K562 (cell line): Measurements from ENCODE around the gene ABRAXAS1. TPM values are rescaled to one million over a fixed set of nuclear protein-coding genes. Genes with fewer than 3 reads are reported as not detected.

ENCODE experiments used
- CBX3 ChIP-seq, 2 experiments: IDR thresholded peaks; 1 replicate in 1 of 2; 2 replicates in 1 of 2; pipeline ENCODE4 v1.6.1; 2012; ENCODE audit warnings: inconsistent platforms in 2 of 2, low read length in 2 of 2, borderline replicate concordance in 1 of 2, control low read depth in 1 of 2
- CREB1 ChIP-seq, 2 experiments: sonication (generic) in 1 of 2; formaldehyde crosslinking in 1 of 2; IDR thresholded peaks; 2 replicates each; pipeline versions ENCODE4 v1.6.1 to v1.8.0; 2012 to 2022; ENCODE audit warnings: inconsistent platforms in 1 of 2, mild to moderate bottlenecking in 1 of 2, missing genetic modification reagents in 1 of 2, moderate library complexity in 1 of 2
- CSDE1 ChIP-seq, 2 experiments: fragments of 450-650 bp; IDR thresholded peaks; 2 replicates each; pipeline ENCODE4 v1.6.1; 2016; ENCODE audit warnings: mild to moderate bottlenecking in 1 of 2
- E2F3 ChIP-seq: fragments of 250-450 bp; sonication (Bioruptor Pico); IDR thresholded peaks from 2 replicates; pipeline ENCODE4 v1.4.0; 2020; ENCODE audit warnings: mild to moderate bottlenecking
- EZH2 ChIP-seq: IDR thresholded peaks from 2 replicates; pipeline ENCODE4 v1.6.1; 2012; ENCODE audit warnings: low read depth, mild to moderate bottlenecking, inconsistent platforms, low read length, borderline replicate concordance
- HDAC3 ChIP-seq: fragments of 450-650 bp; IDR thresholded peaks from 2 replicates; pipeline ENCODE4 v1.6.1; 2018; ENCODE audit warnings: borderline replicate concordance, mild to moderate bottlenecking, moderate library complexity; ENCODE audit not compliant: partially characterized antibody
- MED1 ChIP-seq: sonication (generic); formaldehyde crosslinking; IDR thresholded peaks from 2 replicates; pipeline ENCODE4 v1.8.1; 2023; ENCODE audit warnings: missing genetic modification reagents, borderline replicate concordance
- POLR2A ChIP-seq: fragments of 450-650 bp; conservative IDR thresholded peaks from 2 replicates; pipeline ENCODE4 v1.6.1; 2016
- PRPF4 ChIP-seq: fragments of 200-400 bp; formaldehyde crosslinking; IDR thresholded peaks from one replicate; pipeline ENCODE4 v1.6.1; 2017; ENCODE audit warnings: low read length, low read depth, mild to moderate bottlenecking; ENCODE audit not compliant: insufficient read depth, poor library complexity, severe bottlenecking
- RBM22 ChIP-seq: fragments of 200-400 bp; formaldehyde crosslinking; IDR thresholded peaks from 2 replicates; pipeline ENCODE4 v1.6.1; 2018; ENCODE audit warnings: low read length, low read depth; ENCODE audit not compliant: poor library complexity, severe bottlenecking
- SRSF3 ChIP-seq: fragments of 200-400 bp; formaldehyde crosslinking; IDR thresholded peaks from 2 replicates; pipeline ENCODE4 v1.6.1; 2016; ENCODE audit warnings: mild to moderate bottlenecking, low read length, moderate library complexity; ENCODE audit not compliant: insufficient read depth
- ZC3H4 ChIP-seq: sonication (generic); formaldehyde crosslinking; IDR thresholded peaks from 2 replicates; pipeline ENCODE4 v1.9.0; 2021; ENCODE audit warnings: missing genetic modification reagents, borderline replicate concordance
- ZNF707 ChIP-seq: fragments of 250-450 bp; sonication (Bioruptor Pico); conservative IDR thresholded peaks from 2 replicates; pipeline ENCODE4 v1.8.0; 2022; ENCODE audit warnings: inconsistent platforms, mild to moderate bottlenecking, moderate library complexity
- ZNF717 ChIP-seq: fragments of 250-450 bp; sonication (Bioruptor Pico); IDR thresholded peaks from 2 replicates; pipeline ENCODE4 v1.5.0; 2021
- ZNF785 ChIP-seq: fragments of 250-450 bp; sonication (Bioruptor Pico); IDR thresholded peaks from 2 replicates; pipeline ENCODE4 v1.4.0; 2020; ENCODE audit warnings: mild to moderate bottlenecking
- polyA plus RNA-seq, 8 experiments: library from polyadenylated mRNA; depleted of rRNA in 4 of 8; stranded (reverse) in 5 of 8; unstranded in 3 of 8; fragments of >200 nt; fragmentation: Nextera tagmentation in 2 of 8; fragmentation: Illumina TruSeq in 1 of 8; extraction: Ambion mirVana in 2 of 8; extraction: Trizol in 1 of 8; gene quantifications; 2 replicates each; pipeline versions ENCODE4 v1.2.1 to v1.2.3, GENCODE V29; 2011 to 2014; ENCODE audit warnings: inconsistent platforms in 1 of 8, missing spikeins in 1 of 8
- total RNA-seq, 7 experiments: library from RNA; depleted of rRNA in 6 of 7; stranded (reverse); fragments of >200 nt in 6 of 7; fragmentation: Illumina TruSeq in 2 of 7; extraction: Trizol in 2 of 7; gene quantifications; 2 replicates each; pipeline versions ENCODE4 v1.2.1 to v1.2.3, GENCODE V29; 2011 to 2021; ENCODE audit warnings: low replicate concordance in 1 of 7
- TF ChIP-seq, protein P1 (sequence below): fragments of 150-350 bp; conservative IDR thresholded peaks from 2 replicates; pipeline ENCODE4 v1.6.1; 2014; ENCODE audit warnings: low read length
- TF ChIP-seq, protein P2 (sequence below): sonication (generic); formaldehyde crosslinking; IDR thresholded peaks from 2 replicates; pipeline ENCODE4 v1.8.0; 2022; ENCODE audit warnings: missing genetic modification reagents, mild to moderate bottlenecking, moderate library complexity, borderline replicate concordance
- TF ChIP-seq, protein P3 (sequence below): fragments of 250-450 bp; sonication (Bioruptor Pico); IDR thresholded peaks from 2 replicates; pipeline ENCODE4 v1.8.0; 2022; ENCODE audit warnings: inconsistent platforms
- TF ChIP-seq, protein P4 (sequence below), 2 experiments: fragments of 450-650 bp; IDR thresholded peaks; 2 replicates each; pipeline ENCODE4 v1.6.1; 2016
- TF ChIP-seq, protein P5 (sequence below): fragments of 250-450 bp; sonication (Bioruptor Pico); IDR thresholded peaks from 2 replicates; pipeline ENCODE4 v1.8.0; 2021; ENCODE audit warnings: moderate library complexity, mild to moderate bottlenecking, inconsistent platforms

Gene ABRAXAS1
- total and polyA plus RNA-seq, 9 of the 15 experiments (the other 6 are each of a cell fraction or from before 2014, with no cell fraction given) = 10.8 to 48.3 (median 22.1) TPM

DNA sequence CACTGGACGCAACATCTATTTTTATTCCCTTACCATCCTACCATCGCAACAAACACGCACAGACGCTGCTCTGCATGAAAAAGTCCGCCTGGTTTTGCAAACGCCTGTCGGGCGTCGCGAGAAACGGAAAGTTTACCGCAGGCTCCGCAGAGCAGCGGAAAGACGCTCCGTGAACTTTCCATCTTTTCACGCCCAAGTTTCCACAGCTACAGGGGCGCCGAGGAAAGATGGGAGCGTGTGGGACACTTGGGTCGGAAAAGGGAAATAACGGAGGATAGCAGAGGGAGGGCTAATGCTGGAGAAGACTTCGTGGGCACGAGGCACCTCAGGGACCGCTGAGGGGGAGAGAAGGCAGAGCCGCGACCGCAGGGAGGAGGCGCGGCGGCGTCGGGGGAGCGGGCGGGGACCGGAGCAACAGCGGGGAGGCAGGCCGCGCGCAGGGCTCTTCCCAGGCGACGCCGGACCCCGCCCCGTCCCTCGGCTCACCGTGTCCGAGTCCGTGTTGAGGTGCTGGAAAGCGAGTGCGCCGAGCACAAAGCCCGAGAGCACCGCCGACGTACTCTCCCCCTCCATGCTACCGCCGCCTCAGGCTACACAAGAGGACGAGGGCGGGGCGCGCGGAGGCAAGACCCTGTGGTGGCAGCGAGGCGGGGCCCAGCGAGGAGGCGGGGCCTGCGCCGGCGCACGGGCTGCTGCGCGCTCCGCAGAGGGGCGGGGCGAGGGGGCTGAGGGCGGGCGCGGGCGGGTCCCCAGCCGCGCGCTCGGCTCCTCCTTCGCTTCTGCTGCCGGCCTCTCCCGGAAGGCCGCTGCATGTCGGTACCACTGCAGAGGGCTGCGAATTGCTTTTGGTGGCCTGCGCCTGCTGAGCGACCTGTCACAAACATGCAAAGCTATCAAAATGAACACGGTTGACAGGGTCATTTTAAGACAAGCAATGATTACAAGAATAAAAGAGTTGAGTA is at the start of gene ABRAXAS1 (continued):
- TF ChIP-seq, protein P1, sequence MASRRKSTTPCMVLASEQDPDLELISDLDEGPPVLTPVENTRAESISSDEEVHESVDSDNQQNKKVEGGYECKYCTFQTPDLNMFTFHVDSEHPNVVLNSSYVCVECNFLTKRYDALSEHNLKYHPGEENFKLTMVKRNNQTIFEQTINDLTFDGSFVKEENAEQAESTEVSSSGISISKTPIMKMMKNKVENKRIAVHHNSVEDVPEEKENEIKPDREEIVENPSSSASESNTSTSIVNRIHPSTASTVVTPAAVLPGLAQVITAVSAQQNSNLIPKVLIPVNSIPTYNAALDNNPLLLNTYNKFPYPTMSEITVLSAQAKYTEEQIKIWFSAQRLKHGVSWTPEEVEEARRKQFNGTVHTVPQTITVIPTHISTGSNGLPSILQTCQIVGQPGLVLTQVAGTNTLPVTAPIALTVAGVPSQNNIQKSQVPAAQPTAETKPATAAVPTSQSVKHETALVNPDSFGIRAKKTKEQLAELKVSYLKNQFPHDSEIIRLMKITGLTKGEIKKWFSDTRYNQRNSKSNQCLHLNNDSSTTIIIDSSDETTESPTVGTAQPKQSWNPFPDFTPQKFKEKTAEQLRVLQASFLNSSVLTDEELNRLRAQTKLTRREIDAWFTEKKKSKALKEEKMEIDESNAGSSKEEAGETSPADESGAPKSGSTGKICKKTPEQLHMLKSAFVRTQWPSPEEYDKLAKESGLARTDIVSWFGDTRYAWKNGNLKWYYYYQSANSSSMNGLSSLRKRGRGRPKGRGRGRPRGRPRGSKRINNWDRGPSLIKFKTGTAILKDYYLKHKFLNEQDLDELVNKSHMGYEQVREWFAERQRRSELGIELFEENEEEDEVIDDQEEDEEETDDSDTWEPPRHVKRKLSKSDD = no peak
- no peak for TF ChIP-seq CSDE1 (IDR thresholded peaks at IDR 0.05)
- TF ChIP-seq RBM22 = peak; percentile 59
- TF ChIP-seq ZC3H4 (CRISPR knock-in tag) = no peak
- TF ChIP-seq HDAC3 = no peak
- TF ChIP-seq CBX3 (IDR thresholded peaks at IDR 0.05; ENCODE audit: borderline replicate concordance in 1 of 2, low read length in 2 of 2) = no peak
- peak; percentile 45 for TF ChIP-seq CREB1 (IDR thresholded peaks at IDR 0.05)
- peak; percentile 66; the same call in 1 of the 2 replicates for TF ChIP-seq CREB1 (CRISPR knock-in tag; IDR thresholded peaks at IDR 0.05)
- TF ChIP-seq SRSF3 = no peak
- TF ChIP-seq ZNF785 (CRISPR knock-in tag) = peak; percentile 46; the same call in 1 of the 2 replicates
- no peak for TF ChIP-seq ZNF707 (CRISPR knock-in tag)
- TF ChIP-seq, protein P2, sequence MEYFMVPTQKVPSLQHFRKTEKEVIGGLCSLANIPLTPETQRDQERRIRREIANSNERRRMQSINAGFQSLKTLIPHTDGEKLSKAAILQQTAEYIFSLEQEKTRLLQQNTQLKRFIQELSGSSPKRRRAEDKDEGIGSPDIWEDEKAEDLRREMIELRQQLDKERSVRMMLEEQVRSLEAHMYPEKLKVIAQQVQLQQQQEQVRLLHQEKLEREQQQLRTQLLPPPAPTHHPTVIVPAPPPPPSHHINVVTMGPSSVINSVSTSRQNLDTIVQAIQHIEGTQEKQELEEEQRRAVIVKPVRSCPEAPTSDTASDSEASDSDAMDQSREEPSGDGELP (CRISPR knock-in tag) = peak; percentile 54; the same call in 1 of the 2 replicates
- TF ChIP-seq, protein P3, sequence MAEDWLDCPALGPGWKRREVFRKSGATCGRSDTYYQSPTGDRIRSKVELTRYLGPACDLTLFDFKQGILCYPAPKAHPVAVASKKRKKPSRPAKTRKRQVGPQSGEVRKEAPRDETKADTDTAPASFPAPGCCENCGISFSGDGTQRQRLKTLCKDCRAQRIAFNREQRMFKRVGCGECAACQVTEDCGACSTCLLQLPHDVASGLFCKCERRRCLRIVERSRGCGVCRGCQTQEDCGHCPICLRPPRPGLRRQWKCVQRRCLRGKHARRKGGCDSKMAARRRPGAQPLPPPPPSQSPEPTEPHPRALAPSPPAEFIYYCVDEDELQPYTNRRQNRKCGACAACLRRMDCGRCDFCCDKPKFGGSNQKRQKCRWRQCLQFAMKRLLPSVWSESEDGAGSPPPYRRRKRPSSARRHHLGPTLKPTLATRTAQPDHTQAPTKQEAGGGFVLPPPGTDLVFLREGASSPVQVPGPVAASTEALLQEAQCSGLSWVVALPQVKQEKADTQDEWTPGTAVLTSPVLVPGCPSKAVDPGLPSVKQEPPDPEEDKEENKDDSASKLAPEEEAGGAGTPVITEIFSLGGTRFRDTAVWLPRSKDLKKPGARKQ (CRISPR knock-in tag) = no peak
- TF ChIP-seq, protein P4, sequence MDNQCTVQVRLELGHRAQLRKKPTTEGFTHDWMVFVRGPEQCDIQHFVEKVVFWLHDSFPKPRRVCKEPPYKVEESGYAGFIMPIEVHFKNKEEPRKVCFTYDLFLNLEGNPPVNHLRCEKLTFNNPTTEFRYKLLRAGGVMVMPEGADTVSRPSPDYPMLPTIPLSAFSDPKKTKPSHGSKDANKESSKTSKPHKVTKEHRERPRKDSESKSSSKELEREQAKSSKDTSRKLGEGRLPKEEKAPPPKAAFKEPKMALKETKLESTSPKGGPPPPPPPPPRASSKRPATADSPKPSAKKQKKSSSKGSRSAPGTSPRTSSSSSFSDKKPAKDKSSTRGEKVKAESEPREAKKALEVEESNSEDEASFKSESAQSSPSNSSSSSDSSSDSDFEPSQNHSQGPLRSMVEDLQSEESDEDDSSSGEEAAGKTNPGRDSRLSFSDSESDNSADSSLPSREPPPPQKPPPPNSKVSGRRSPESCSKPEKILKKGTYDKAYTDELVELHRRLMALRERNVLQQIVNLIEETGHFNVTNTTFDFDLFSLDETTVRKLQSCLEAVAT (IDR thresholded peaks at IDR 0.05) = peak; percentile 90 to 94
- TF ChIP-seq PRPF4 = no peak
- no peak for TF ChIP-seq EZH2
- no peak for TF ChIP-seq ZNF717
- TF ChIP-seq MED1 (CRISPR knock-in tag) = no peak
- TF ChIP-seq POLR2A = peak; percentile 84
- 0 out of 2 replicates have a peak, but pooled peaks have one; percentile 43 for TF ChIP-seq E2F3 (CRISPR knock-in tag)
- TF ChIP-seq, protein P5, sequence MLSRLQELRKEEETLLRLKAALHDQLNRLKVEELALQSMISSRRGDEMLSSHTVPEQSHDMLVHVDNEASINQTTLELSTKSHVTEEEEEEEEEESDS (CRISPR knock-in tag) = no peak
